GM12873 (cell line): Measurements from ENCODE around the gene SELENOT.

Experiments used
- TF ChIP-seq, protein P1 (sequence below): IDR thresholded peaks from 2 replicates; pipeline ENCODE4 v1.5.1; 2012; ENCODE audit warnings: low read depth, mild to moderate bottlenecking, moderate library complexity, low read length, control low read depth; ENCODE audit not compliant: insufficient read depth; ENCODE audit errors: missing control alignments

SELENOT gene

DNA sequence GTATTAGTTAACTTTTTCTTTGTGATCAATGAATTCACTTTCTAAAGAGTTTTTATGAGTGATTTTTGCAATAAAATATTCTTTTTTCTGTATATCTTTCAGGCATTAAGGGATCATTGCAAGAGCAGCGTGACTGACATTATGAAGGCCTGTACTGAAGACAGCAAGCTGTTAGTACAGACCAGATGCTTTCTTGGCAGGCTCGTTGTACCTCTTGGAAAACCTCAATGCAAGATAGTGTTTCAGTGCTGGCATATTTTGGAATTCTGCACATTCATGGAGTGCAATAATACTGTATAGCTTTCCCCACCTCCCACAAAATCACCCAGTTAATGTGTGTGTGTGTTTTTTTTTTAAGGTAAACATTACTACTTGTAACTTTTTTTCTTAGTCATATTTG, 24.4 kb downstream of the SELENOT start:
- TF ChIP-seq, protein P1, sequence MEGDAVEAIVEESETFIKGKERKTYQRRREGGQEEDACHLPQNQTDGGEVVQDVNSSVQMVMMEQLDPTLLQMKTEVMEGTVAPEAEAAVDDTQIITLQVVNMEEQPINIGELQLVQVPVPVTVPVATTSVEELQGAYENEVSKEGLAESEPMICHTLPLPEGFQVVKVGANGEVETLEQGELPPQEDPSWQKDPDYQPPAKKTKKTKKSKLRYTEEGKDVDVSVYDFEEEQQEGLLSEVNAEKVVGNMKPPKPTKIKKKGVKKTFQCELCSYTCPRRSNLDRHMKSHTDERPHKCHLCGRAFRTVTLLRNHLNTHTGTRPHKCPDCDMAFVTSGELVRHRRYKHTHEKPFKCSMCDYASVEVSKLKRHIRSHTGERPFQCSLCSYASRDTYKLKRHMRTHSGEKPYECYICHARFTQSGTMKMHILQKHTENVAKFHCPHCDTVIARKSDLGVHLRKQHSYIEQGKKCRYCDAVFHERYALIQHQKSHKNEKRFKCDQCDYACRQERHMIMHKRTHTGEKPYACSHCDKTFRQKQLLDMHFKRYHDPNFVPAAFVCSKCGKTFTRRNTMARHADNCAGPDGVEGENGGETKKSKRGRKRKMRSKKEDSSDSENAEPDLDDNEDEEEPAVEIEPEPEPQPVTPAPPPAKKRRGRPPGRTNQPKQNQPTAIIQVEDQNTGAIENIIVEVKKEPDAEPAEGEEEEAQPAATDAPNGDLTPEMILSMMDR, result no peak

DNA sequence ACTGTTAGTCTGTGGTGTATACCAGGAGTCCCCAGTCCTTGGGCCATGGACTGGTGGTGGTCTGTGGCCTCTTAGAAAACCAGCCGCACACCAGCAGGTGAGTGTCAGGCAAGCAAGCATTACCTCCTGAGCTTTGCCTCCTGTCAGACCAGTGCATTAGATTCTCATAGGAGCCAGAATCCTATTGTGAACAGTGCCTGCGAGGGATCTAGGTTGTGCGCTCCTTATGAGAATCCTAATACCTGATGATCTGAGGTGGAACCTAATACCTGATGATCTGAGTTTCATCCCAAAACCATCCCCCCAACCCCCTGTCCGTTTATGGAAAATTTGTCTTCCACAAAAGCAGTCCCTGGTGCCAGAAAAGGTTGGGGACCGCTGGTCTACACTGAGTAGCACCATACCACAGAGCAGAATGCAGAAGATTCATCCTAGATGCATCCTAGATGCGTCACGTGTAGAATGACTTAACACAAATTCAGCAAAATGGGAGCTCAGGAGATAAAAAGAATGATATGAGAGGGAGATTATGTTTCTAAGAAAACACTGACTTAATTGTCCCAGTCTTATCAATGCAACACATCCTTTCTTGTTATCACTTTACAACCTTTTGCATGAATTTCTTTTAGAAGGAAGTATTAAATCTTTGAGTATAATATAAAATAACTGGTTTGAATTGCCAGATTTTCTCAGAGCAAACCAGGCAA, 28.5 kb downstream of the SELENOT start:
- TF ChIP-seq, protein P1, result no peak

DNA sequence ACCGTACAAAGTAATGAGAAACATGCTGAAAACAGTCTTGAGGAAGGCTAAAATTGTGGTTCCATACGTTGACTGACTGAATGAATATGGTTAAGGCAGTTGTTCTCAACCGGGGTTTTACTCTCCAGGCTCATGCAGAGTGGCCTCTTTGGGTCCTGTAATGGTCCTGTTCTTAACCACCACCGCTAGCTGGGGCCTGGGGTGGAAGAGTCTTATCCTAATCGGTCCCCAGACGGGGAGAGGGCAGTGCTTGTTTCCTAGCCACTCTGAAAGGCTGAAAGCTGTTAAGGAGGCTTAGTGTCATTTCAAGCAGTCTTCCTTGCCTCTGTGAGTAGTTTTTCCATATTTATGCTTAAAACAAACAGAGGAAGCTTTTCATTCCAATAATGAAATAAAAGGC, 32.0 kb downstream of the SELENOT start:
- TF ChIP-seq, protein P1, result no peak

DNA sequence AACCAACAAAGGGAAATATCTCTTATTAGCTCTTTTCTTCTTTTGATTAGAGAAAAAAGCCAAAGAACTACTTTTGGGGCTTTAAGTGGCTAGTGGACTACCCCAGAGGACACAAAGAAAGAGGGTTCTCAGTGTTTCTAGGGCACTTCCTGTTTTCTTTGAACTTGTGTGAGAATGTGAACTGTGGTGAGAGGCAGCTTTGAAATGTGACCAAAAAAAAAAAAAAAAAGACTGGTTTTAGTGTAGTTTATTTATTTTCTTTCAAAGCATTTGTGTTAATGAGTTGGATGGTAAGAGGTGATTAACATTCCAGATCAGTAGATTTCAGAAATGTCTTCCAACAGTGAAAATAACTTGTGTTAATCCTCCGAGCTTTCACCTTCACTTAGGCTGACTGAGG, 32.4 kb downstream of the SELENOT start:
- TF ChIP-seq, protein P1, result no peak

DNA sequence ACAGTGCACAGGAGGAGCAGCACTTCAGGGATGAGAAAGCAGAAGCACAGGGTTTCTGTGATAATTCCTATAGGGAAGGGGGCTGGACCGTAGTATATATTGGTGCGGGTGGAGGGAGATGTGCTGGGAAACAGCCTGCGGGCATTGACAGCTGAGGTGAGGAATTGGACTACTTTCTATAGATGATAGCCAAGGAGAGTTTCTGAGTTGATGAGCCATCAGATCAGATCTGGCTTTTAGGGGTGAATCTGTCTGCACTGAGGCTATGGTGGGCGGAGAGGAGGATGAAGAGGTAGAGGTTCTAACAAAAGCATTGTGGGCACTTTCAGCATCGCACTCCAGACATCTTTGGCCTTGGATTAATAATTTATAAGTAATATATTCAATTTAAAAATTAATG, 33.1 kb downstream of the SELENOT start:
- TF ChIP-seq, protein P1, result no peak

DNA sequence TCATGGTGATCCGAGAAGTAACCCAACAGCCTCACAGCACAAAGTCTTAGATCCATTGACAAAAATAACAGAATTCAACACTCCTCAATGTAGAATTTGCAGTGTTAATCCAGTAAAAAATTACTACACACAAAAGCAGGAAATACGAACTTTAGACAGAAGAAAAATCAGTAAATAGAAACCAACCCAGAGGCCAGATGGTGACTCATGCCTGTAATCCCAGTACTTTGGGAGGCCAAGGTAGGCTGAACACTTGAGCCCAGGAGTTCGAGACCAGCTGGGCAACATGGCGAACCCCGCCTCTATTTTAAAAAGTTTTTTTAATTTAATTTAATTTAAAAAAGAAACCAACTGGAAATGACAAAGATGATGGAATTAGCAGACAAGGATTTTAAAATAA, 36.1 kb downstream of the SELENOT start:
- TF ChIP-seq, protein P1, result no peak

DNA sequence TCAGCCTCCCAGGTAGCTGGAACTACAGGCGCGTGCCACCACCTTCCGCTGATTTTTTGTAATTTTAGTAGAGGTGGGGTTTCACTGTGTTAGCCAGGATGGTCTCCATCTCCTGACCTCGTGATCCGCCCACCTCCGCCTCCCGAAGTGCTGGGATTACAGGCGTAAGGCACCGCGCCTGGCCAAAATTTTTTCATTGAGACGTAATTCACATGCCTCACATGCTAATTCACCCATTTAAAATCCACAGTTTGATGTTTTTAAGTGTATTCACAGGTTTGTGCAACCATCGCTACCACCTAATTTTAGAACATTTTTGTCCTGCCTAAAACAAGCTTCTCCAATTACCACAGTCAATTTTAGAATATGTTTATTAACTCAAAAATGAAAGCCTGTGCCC, 37.1 kb downstream of the SELENOT start:
- TF ChIP-seq, protein P1, result no peak

DNA sequence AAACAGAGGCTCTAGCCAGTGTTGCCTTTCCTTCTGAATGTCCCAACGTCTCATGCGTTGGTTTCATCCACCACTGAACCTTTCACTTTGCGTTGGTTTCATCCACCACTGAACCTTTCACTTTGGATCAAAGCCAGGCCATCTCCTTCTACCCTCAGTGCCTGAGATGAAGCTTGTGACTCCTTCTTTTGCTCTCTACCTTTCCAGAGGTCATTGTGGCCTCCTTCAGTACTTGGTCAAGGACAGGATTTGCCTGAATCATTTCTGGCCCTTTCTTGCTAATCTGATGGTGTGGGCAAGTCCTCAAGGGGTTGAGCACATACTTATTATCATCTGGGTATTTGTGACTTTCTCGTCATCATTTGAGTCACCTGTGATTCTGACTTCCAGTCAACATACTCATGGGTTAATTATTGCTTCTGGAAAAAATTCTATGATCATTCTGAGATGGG, 50.0 kb downstream of the SELENOT start:
- TF ChIP-seq, protein P1, result no peak
